HG03139 (cell line): ENCODE results near the gene CGB2.
"Not testable (repeated sequence)": the region's sequence is repeated elsewhere in the genome, so short reads cannot be mapped to it uniquely, and the experiment has no call there.

Experiments
- ATAC-seq: cut with Tn5 transposase; IDR thresholded peaks from one replicate; pipeline ENCODE4 v1.9.1; 2021; ENCODE audit not compliant: unreplicated experiment

CGB2 gene

GRCh38 chr19:49031642-49032301 lies at the start of gene CGB2:
Gene CGB2, plus strand, starts transcription at chr19:49031890. Its CDS starts 206 bp downstream, at chr19:49032096.
- ATAC-seq, result not testable (repeated sequence)

GRCh38 chr19:48982280-48982679 lies 49.4 kb upstream of the CGB2 start:
- ATAC-seq, result no peak

- no peak for ATAC-seq
These were observed 46.0 kb upstream of the CGB2 start for GRCh38 chr19:48985711-48986110.

- no peak for ATAC-seq
These were observed 45.5 kb upstream of the CGB2 start for GRCh38 chr19:48986211-48986610.

GRCh38 chr19:48987323-48987722 lies 44.4 kb upstream of the CGB2 start:
- ATAC-seq, result no peak

GRCh38 chr19:48988286-48988685 lies 43.4 kb upstream of the CGB2 start:
- no peak for ATAC-seq

GRCh38 chr19:48988860-48989259 lies 42.8 kb upstream of the CGB2 start:
- ATAC-seq, result no peak

GRCh38 chr19:48989701-48990291 lies 41.9 kb upstream of the CGB2 start:
- no peak for ATAC-seq

- no peak for ATAC-seq
These were observed 41.3 kb upstream of the CGB2 start for GRCh38 chr19:48990400-48990799.

GRCh38 chr19:48991011-48991609 lies 40.6 kb upstream of the CGB2 start:
- ATAC-seq, result no peak

GRCh38 chr19:48991873-48992580 lies 39.7 kb upstream of the CGB2 start:
- ATAC-seq, result no peak

- ATAC-seq, result no peak
These were observed 39.0 kb upstream of the CGB2 start for GRCh38 chr19:48992581-48993174.

- peak; percentile 87 for ATAC-seq
These were observed 38.3 kb upstream of the CGB2 start, which contains the start of the genes GYS1 and RUVBL2 for GRCh38 chr19:48993175-48994034. Gene GYS1, minus strand, starts transcription at chr19:48993309. Its CDS starts 197 bp downstream, at chr19:48993112. Gene RUVBL2, plus strand, starts transcription at chr19:48993887. Its CDS starts 25 bp downstream, at chr19:48993912.

GRCh38 chr19:48994035-48994386 lies 37.7 kb upstream of the CGB2 start:
- ATAC-seq, result no peak

GRCh38 chr19:48997972-48998371 lies 33.7 kb upstream of the CGB2 start:
- ATAC-seq, result no peak

- ATAC-seq, result no peak
These were observed 32.0 kb upstream of the CGB2 start for GRCh38 chr19:48999481-49000325.

- no peak for ATAC-seq
These were observed 27.6 kb upstream of the CGB2 start for GRCh38 chr19:49004133-49004532.

GRCh38 chr19:49004964-49005614 lies 26.6 kb upstream of the CGB2 start:
- ATAC-seq, result no peak

GRCh38 chr19:49006905-49007304 lies 24.8 kb upstream of the CGB2 start:
- no peak for ATAC-seq
